Bronchial epithelial cell (primary cell): Measurements from ENCODE around the gene ANO9. TPM values are rescaled to one million over a fixed set of nuclear protein-coding genes. Genes with fewer than 3 reads are reported as not detected.

ENCODE experiments used
- DNase-seq: peaks from one replicate; pipeline ENCODE4 v3.0.0-alpha.2; 2010; ENCODE audit warnings: low read depth
- FAIRE-seq: peaks from 2 replicates; lab custom pipeline; 2011; peaks lifted over from hg19 to GRCh38; lab: Jason Lieb, UNC
- H3K27me3 ChIP-seq: 2 replicates; pipeline ENCODE4 v1.5.1; 2011; ENCODE audit warnings: low read length; ENCODE audit not compliant: control insufficient read depth, insufficient read depth
- H3K36me3 ChIP-seq: 2 replicates; pipeline ENCODE4 v1.5.1; 2011; ENCODE audit warnings: low read length; ENCODE audit not compliant: control insufficient read depth, insufficient read depth
- H3K4me3 ChIP-seq: 2 replicates; pipeline ENCODE4 v1.5.1; 2011; ENCODE audit warnings: mild to moderate bottlenecking, low read depth, low read length, control low read depth
- total RNA-seq: library from RNA; depleted of rRNA; stranded (reverse); fragments of >200 nt; gene quantifications from 2 replicates; pipeline ENCODE4 v1.2.1, GENCODE V29; 2014
- TF ChIP-seq, protein P1 (sequence below): IDR thresholded peaks from 2 replicates; pipeline ENCODE4 v1.5.1; 2011; ENCODE audit warnings: mild to moderate bottlenecking, moderate library complexity, low read length, control low read depth, inconsistent platforms; ENCODE audit not compliant: insufficient read depth, severe bottlenecking

Gene ANO9
- total RNA-seq, 1 donor from 2014 or later: 9.2 TPM

DNA sequence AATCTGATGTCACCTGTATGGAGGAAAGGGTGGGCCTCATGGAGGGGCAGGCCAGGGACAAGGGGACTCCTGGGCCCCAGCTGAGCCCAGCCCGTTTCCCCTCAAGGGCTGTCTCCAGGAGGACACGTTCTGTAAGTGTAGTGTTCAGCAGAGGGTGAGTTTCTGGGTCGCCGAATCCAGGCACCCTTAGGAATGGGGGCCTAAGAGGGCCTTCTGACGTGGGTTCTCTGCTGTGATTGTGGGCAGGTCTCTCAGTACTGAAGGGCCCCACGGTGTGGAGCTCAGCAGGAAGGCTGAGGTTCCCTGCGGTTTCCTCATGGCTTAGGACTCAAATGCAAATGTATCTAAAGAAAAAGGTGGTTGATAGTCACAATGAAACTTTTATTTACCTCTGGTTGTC is 14.7 kb upstream of the ANO9 start:
- no peak for FAIRE-seq

GRCh38 chr11:455566-456147 is 13.8 kb upstream of the ANO9 start:
- no peaks in the 10 kb centered on the region for H3K27me3 ChIP-seq
- no peak for DNase-seq
- no peak for FAIRE-seq
- H3K36me3 ChIP-seq: peaks cover 22% of the 10 kb centered on the region
- H3K4me3 ChIP-seq: no peak overlapping the region
- TF ChIP-seq, protein P1, sequence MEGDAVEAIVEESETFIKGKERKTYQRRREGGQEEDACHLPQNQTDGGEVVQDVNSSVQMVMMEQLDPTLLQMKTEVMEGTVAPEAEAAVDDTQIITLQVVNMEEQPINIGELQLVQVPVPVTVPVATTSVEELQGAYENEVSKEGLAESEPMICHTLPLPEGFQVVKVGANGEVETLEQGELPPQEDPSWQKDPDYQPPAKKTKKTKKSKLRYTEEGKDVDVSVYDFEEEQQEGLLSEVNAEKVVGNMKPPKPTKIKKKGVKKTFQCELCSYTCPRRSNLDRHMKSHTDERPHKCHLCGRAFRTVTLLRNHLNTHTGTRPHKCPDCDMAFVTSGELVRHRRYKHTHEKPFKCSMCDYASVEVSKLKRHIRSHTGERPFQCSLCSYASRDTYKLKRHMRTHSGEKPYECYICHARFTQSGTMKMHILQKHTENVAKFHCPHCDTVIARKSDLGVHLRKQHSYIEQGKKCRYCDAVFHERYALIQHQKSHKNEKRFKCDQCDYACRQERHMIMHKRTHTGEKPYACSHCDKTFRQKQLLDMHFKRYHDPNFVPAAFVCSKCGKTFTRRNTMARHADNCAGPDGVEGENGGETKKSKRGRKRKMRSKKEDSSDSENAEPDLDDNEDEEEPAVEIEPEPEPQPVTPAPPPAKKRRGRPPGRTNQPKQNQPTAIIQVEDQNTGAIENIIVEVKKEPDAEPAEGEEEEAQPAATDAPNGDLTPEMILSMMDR: no peak

More for the DNA sequence above, 14.7 kb upstream of the ANO9 start:
- Histone ChIP-seq H3K4me3 (no peak overlapping the region), H3K36me3 (peaks cover 24% of the 10 kb centered on the region), H3K27me3 (no peaks in the 10 kb centered on the region)
- TF ChIP-seq, protein P1: no peak
- no peak for DNase-seq

GRCh38 chr11:454801-455565 is 13.2 kb upstream of the ANO9 start:
- TF ChIP-seq, protein P1: no peak
- H3K36me3 ChIP-seq: peaks cover 16% of the 10 kb centered on the region
- no peak for FAIRE-seq
- no peak overlapping the region for H3K4me3 ChIP-seq
- no peak for DNase-seq
- H3K27me3 ChIP-seq: no peaks in the 10 kb centered on the region

- Histone ChIP-seq H3K27me3 (no peaks in the 10 kb centered on the region), H3K4me3 (no peak overlapping the region), H3K36me3 (peaks cover 13% of the 10 kb centered on the region)
- no peak for DNase-seq
- peak; percentile 36 for FAIRE-seq
- TF ChIP-seq, protein P1: no peak
Measured at GRCh38 chr11:454043-454442, 12.2 kb upstream of the ANO9 start.

GRCh38 chr11:453564-453963 is 11.8 kb upstream of the ANO9 start:
- no peak for FAIRE-seq
- Histone ChIP-seq H3K36me3 (peaks cover 13% of the 10 kb centered on the region), H3K4me3 (no peak overlapping the region), H3K27me3 (no peaks in the 10 kb centered on the region)
- TF ChIP-seq, protein P1: no peak
- DNase-seq: no peak
